Astrocyte (in vitro differentiated cells and primary cell): Measurements from ENCODE around the gene RNF41. TPM values are rescaled to one million over a fixed set of nuclear protein-coding genes. Genes with fewer than 3 reads are reported as not detected.

Experiments
- DNase-seq: peaks from one replicate; pipeline ENCODE4 v3.0.0-alpha.2; 2010; ENCODE audit warnings: low read depth
- FAIRE-seq: peaks from 2 replicates; lab custom pipeline; 2011; peaks lifted over from hg19 to GRCh38; lab: Jason Lieb, UNC
- H2AFZ ChIP-seq: 2 replicates; pipeline ENCODE4 v1.6.0; 2012; ENCODE audit warnings: low read depth, low read length, inconsistent platforms
- H3K27ac ChIP-seq: 2 replicates; pipeline ENCODE4 v1.5.1; 2011; ENCODE audit warnings: low read depth, low read length, inconsistent platforms
- H3K27me3 ChIP-seq: 2 replicates; pipeline ENCODE4 v1.6.0; 2011; ENCODE audit warnings: low read length, inconsistent platforms; ENCODE audit not compliant: insufficient read depth
- H3K36me3 ChIP-seq: 2 replicates; pipeline ENCODE4 v1.5.1; 2011; ENCODE audit warnings: low read length, inconsistent platforms; ENCODE audit not compliant: insufficient read depth
- H3K4me1 ChIP-seq: 2 replicates; pipeline ENCODE4 v1.5.1; 2011; ENCODE audit warnings: low read length, inconsistent platforms; ENCODE audit not compliant: insufficient read depth
- H3K4me2 ChIP-seq: 2 replicates; pipeline ENCODE4 v1.6.0; 2012; ENCODE audit warnings: low read length, inconsistent platforms
- H3K4me3 ChIP-seq: 2 replicates; pipeline ENCODE4 v1.5.1; 2011; ENCODE audit warnings: low read depth, mild to moderate bottlenecking, low read length, inconsistent platforms; ENCODE audit not compliant: insufficient read depth
- H3K79me2 ChIP-seq: 2 replicates; pipeline ENCODE4 v1.6.0; 2012; ENCODE audit warnings: mild to moderate bottlenecking, low read length, inconsistent platforms; ENCODE audit not compliant: insufficient read depth
- H3K9ac ChIP-seq: 2 replicates; pipeline ENCODE4 v1.6.0; 2012; ENCODE audit warnings: mild to moderate bottlenecking, low read length, inconsistent platforms
- H3K9me3 ChIP-seq: 2 replicates; pipeline ENCODE4 v1.5.1; 2012; ENCODE audit warnings: low read depth, mild to moderate bottlenecking, low read length, inconsistent platforms; ENCODE audit not compliant: insufficient read depth
- H4K20me1 ChIP-seq: 2 replicates; pipeline ENCODE4 v1.6.0; 2012; ENCODE audit warnings: low read length, inconsistent platforms; ENCODE audit not compliant: insufficient read depth
- H3K27ac Mint-ChIP-seq: one replicate; pipeline ENCODE4 v1.8.0; 2021; ENCODE audit warnings: mild to moderate bottlenecking, mixed read lengths; ENCODE audit not compliant: unreplicated experiment
- H3K27me3 Mint-ChIP-seq: one replicate; pipeline ENCODE4 v1.8.0; 2021; ENCODE audit warnings: low read depth, mixed read lengths; ENCODE audit not compliant: unreplicated experiment
- H3K36me3 Mint-ChIP-seq: one replicate; pipeline ENCODE4 v1.8.0; 2021; ENCODE audit warnings: low read depth, mixed read lengths; ENCODE audit not compliant: unreplicated experiment
- H3K4me1 Mint-ChIP-seq: one replicate; pipeline ENCODE4 v1.8.0; 2021; ENCODE audit warnings: low read depth, mixed read lengths; ENCODE audit not compliant: unreplicated experiment
- H3K4me3 Mint-ChIP-seq: one replicate; pipeline ENCODE4 v1.8.0; 2021; ENCODE audit warnings: mild to moderate bottlenecking, moderate library complexity, mixed read lengths; ENCODE audit not compliant: unreplicated experiment
- H3K9me3 Mint-ChIP-seq: one replicate; pipeline ENCODE4 v1.8.0; 2021; ENCODE audit warnings: mild to moderate bottlenecking, mixed read lengths; ENCODE audit not compliant: unreplicated experiment
- CTCF ChIP-seq: IDR thresholded peaks from 2 replicates; pipeline ENCODE4 v1.5.1; 2011; ENCODE audit warnings: low read depth, mild to moderate bottlenecking, inconsistent platforms, low read length, moderate library complexity; ENCODE audit not compliant: insufficient read depth
- EZH2 ChIP-seq: IDR thresholded peaks from 2 replicates; pipeline ENCODE4 v1.6.1; 2012; ENCODE audit warnings: mild to moderate bottlenecking, low read length, inconsistent platforms; ENCODE audit not compliant: insufficient read depth
- total RNA-seq: library from RNA; stranded (reverse); gene quantifications from 2 replicates; pipeline ENCODE4 v1.2.1, GENCODE V29; 2021

Gene RNF41
- total RNA-seq, 1 donor from 2014 or later: 85.8 TPM

GRCh38 chr12:56258820-56259183, 37.1 kb upstream of the RNF41 start:
- TF ChIP-seq CTCF (no peak), EZH2 (no peak)
- H3K9me3 Mint-ChIP-seq: no peaks in the 10 kb centered on the region
- H3K27me3 ChIP-seq: no peaks in the 10 kb centered on the region
- H3K9me3 ChIP-seq: no peaks in the 10 kb centered on the region
- H3K4me3 ChIP-seq: peak overlapping the region; percentile 94
- peak overlapping the region; percentile 89 for H3K4me3 Mint-ChIP-seq
- DNase-seq: no peak
- peaks cover 35% of the 10 kb centered on the region for H4K20me1 ChIP-seq
- peaks cover 35% of the 10 kb centered on the region for H3K4me1 ChIP-seq
- H3K4me2 ChIP-seq: peak overlapping the region; percentile 99
- H3K27me3 Mint-ChIP-seq: no peaks in the 10 kb centered on the region
- H3K27ac Mint-ChIP-seq: peak overlapping the region; percentile 97
- no peak for FAIRE-seq
- peaks cover 13% of the 10 kb centered on the region for H3K36me3 Mint-ChIP-seq
- H3K9ac ChIP-seq: peak overlapping the region; percentile 95
- peak overlapping the region; percentile 80 for H3K27ac ChIP-seq
- H3K4me1 Mint-ChIP-seq: peaks cover 30% of the 10 kb centered on the region
- H3K36me3 ChIP-seq: peaks cover 20% of the 10 kb centered on the region
- H3K79me2 ChIP-seq: peaks cover 42% of the 10 kb centered on the region
- H2AFZ ChIP-seq: peak overlapping the region; percentile 97

- Histone ChIP-seq H3K27ac (peak within 1 kb of the TSS; percentile 80), H3K9me3 (no peaks in the 10 kb centered on the region), H4K20me1 (peaks cover 41% of the 10 kb centered on the region), H3K36me3 (peaks cover 26% of the 10 kb centered on the region), H3K4me2 (peak within 1 kb of the TSS; percentile 99), H3K4me3 (peak within 1 kb of the TSS; percentile 94), H3K79me2 (peaks cover 47% of the 10 kb centered on the region), H3K27me3 (no peaks in the 10 kb centered on the region), H2AFZ (peak within 1 kb of the TSS; percentile 97), H3K4me1 (peaks cover 35% of the 10 kb centered on the region), H3K9ac (peak within 1 kb of the TSS; percentile 95)
- Mint-ChIP-seq H3K27me3 (no peaks in the 10 kb centered on the region), H3K36me3 (peaks cover 19% of the 10 kb centered on the region), H3K4me3 (peak within 1 kb of the TSS; percentile 94), H3K9me3 (no peaks in the 10 kb centered on the region), H3K4me1 (peaks cover 30% of the 10 kb centered on the region), H3K27ac (peak within 1 kb of the TSS; percentile 97)
- FAIRE-seq (no peak), DNase-seq (peak; percentile 66)
- TF ChIP-seq EZH2 (no peak), CTCF (peak; percentile 24)
Observed at GRCh38 chr12:56258068-56258819, 36.5 kb upstream of the RNF41 start, which contains the start of gene ANKRD52. Gene ANKRD52, minus strand, starts transcription at chr12:56258384. Its CDS starts 115 bp downstream, at chr12:56258269.
